ENCODE data around the gene TRH.
"Not testable (repeated sequence)": the region's sequence is repeated elsewhere in the genome, so short reads cannot be mapped to it uniquely, and the experiment has no call there.

TRH gene

GRCh38 chr3:129965937-129966336, 8.6 kb upstream of the TRH start:
- no peak for DNase-seq (ENCODE audit: low spot score)

GRCh38 chr3:129966876-129967275, 7.6 kb upstream of the TRH start:
- no peak for DNase-seq (ENCODE audit: low spot score)

DNA sequence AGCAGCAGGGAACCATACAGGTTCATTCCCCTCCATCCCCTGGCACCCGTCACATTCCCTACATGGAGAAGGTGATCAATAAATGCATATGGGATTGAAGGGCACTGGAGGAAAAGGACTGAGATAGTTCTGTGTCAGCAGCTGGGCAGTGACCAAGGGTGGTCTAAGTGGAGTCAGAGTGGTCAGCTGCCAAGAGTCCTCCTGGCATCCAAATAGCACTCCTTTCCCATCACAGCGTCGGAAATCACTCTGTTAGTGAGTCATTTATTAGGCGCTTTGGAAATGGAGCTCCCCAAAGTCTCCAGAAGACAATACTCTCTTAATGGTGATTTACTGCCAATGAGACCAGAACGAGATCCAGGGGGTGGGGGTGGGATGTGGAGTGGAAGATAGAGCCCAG, 6.8 kb upstream of the TRH start:
- no peak for DNase-seq (ENCODE audit: low spot score)

DNA sequence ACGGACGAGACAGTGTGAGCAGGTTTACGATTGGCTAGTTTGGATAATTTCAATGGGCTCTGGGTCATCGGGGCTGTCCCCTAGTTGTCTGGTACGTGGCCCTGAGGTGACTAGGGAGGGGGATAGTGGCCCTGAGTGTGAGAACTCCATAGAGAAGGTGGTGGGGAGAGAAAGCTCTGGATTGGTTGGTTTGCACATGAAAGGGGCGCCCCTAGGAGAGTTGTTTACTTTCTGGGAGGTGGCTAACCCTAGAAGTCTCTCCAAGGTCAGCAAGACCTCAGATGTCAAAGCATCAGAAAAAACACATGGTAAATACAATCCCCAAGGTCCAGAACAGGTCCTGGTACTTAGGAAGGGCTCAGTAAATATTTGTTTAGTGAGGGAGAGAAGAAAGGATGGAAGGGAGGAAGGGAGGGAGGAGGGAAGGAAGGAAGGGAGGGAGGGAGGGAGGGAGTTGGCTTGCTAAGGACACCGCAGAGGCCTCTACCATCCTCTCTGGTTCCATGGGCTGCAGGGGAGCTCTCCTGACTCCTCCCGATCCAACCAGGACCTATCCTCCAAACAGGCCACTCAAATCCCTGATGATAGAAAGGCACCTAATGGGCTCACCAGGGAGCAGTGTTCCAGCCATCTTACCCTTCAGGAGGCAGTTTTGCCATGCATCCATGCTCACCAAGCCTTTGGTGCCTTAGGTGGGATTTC, 3.0 kb upstream of the TRH start:
- DNase-seq (ENCODE audit: low spot score) = no peak

DNA sequence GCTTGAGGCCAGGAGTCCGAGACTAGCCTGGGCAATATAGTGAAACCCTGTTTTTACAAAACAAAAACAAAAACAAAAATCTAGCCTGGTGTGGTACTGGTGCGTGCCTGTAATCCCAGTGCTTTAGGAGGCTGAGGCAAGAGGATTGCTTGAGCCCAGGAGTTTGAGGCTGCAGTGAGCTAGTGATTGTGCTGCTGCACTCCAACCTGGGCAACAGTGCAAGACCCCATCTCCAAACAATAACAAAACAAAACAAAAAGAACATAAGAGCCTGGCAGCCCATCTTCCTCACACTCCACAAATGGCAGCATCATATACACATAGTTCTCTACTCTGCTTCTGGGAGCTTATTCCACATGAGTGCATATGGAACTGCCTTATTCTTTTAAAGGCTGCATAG, 2.2 kb upstream of the TRH start:
- no peak for DNase-seq (ENCODE audit: low spot score)

- no peak for DNase-seq (ENCODE audit: low spot score)
These were observed 512 bp upstream of the TRH start for GRCh38 chr3:129973853-129974563.

DNA sequence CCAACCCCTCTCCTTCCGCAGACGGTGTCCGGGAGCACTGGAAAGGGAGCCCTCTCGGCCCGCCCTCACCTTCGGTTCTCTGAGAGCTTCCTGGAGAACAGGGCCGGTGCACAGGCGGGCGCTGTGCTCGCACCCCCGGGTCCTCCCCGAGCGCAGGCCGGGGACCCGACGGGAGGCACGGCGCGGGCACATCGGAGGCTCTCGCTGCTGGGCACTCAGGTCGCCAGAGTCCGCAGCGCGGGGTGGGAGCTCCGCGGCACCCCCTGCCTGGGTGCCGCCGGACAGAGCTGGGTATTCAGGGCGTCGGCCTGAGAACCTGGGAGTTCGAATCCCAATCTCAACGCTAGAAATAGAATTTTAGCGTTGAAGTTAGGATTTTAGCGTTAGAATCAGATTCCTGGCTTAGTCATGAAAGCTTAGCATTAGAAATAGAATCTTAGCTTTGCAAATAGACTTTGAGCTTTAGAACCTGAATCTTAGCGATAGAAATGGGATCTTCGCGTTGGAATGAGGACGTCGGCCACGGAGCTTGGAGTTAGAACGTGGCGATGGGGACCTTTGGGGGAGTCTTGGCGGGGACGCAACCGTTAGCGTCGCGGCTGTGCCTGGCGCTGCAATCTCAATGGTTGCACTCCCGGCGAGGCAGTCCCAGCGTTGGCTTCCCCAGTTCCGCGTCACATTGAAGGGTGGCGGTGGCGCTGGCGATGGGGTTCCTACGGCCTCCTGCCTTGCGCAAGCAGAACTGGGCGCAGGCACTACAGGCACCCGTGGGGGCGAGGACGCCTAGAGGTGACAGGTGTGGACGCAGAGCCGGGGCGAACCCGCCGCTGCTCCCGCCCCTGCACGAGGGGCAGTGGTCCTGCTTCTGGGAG, 549 bp downstream of the TRH start:
- DNase-seq (ENCODE audit: low spot score) = no peak

GRCh38 chr3:129975705-129976048, 1.2 kb downstream of the TRH start:
- DNase-seq (ENCODE audit: low spot score) = no peak

DNA sequence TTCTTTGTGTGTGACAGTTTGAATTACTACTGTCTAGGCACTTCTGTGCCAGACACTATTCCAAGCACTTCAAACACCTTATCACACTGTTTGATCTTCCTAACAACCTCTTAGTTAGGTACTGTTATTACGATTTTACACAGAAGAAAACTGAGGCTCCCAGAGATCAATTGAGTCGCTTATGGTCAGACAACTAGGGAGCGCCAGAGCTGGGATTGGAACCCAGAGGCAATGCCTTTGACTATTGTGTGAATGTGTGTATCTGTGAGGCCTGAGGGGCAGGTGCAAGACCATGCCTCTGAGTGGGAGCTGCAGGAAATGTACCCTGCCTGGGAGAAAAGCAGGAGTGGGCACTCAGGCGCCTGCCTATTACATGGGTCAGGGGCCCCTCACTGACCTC, 1.8 kb downstream of the TRH start:
- DNase-seq (ENCODE audit: low spot score) = no peak

- no peak for DNase-seq (ENCODE audit: low spot score)
These were observed 3.6 kb downstream of the TRH start for GRCh38 chr3:129978123-129978522.

DNA sequence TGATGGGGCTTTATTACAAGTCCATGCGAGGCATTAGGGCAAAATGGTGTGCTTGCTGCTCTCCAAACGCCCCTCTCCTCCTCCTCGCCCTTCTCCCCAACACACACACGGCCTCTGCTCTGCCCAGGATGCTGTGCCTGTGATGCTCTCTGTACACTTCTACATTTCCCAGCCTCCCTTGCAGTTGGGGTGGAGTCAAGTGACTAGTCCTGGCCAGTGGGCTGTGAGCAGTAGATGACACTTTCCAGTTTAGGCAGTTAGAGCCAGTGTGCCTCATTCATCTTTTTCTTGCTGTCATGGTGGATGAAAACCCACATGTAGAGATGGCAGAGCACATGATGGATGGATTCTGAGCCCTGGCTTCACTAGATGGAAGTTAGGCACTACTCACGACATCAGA, 5.4 kb downstream of the TRH start:
- no peak for DNase-seq (ENCODE audit: low spot score)

GRCh38 chr3:129983561-129983960, 9.0 kb downstream of the TRH start:
- DNase-seq (ENCODE audit: low spot score) = no peak

- DNase-seq (ENCODE audit: low spot score) = no peak
These were observed 9.6 kb downstream of the TRH start for GRCh38 chr3:129984125-129984524.

- no peak for DNase-seq (ENCODE audit: low spot score)
These were observed 10.6 kb downstream of the TRH start for GRCh38 chr3:129985113-129985512.

GRCh38 chr3:129988429-129988828, 13.9 kb downstream of the TRH start:
- no peak for DNase-seq (ENCODE audit: low spot score)

GRCh38 chr3:129989414-129989813, 14.9 kb downstream of the TRH start:
- DNase-seq (ENCODE audit: low spot score) = no peak

- DNase-seq (ENCODE audit: low spot score) = no peak
These were observed 18.3 kb downstream of the TRH start for GRCh38 chr3:129992781-129993180.

DNA sequence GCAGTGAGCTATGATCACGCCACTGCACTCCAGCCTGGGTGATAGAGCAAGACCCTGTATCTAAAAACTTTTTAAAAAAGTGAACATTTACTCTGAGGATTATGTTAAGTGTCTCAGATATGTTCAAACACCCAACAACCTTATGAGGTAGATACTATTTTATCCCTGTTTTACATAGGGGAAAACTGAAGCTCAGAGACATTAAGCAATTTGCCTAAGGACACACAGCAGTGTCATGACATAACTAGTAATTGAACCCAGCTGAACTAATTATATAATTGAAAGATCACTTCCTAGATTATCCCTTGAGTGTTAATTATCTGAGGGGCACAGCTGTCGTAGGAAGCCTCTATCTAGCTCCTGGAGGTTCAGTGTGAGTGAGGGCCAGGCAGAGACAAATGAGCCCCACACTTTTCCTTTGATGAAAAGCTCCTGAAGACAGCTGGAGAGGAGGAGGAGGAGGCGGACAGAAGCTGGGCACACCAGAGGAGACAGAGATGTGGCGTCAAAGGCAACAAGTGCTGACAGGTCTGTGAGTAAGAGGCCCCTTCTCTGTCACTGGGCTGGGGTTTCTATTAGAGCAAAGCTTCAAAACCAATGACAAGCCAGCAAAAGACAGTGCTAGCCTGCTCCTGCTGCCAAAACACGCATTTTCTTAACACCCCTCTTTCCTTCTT, 20.5 kb downstream of the TRH start:
- DNase-seq (ENCODE audit: low spot score) = no peak

DNA sequence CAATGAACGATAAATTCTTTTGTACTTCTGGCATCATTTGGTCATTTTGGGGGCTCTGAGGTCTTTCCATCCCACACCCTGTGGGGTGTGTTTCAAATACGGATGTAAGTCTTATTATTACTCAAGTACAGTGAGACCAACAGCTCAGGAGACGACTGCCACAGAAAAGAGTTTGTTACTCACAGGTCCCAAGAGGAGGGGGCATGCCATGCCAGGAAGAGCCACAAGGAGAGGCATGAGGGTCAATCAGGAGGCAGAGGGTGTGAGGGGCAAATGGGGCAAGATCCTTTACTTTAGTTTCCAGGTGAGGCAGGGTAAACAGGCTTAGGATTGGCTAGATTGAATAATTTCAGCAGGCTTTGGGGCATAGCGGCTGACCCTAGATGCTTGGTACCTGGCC, 21.6 kb downstream of the TRH start:
- DNase-seq (ENCODE audit: low spot score) = no peak

DNA sequence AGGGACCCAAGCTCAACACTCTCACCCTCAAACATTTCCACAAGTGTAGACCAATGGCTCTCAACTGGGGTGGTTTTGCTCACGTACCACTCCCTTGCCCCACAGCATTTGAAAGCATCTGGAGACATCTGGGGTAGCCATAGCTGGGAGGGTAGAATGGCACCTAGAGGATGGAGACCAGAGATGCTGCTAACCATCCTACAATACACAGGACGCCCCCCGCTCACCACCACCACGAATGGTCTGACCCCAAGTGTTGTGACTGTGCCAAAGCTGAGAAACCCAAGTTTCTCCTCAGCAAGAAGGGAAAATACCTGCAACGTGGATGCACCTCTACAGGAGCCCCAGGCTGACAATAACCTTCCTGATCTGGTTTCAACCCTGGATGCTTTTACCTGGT, 24.7 kb downstream of the TRH start:
- DNase-seq (ENCODE audit: low spot score) = not testable (repeated sequence)

- DNase-seq (ENCODE audit: low spot score) = peak; percentile 40
These were observed 28.4 kb downstream of the TRH start for GRCh38 chr3:130002666-130003598.

All from CD4-positive, alpha-beta T cell treated with Interleukin-6 at 100 ng/mL for 8 hours (primary cell).